ENCODE results near the gene TRPM5.

Gene TRPM5

DNA sequence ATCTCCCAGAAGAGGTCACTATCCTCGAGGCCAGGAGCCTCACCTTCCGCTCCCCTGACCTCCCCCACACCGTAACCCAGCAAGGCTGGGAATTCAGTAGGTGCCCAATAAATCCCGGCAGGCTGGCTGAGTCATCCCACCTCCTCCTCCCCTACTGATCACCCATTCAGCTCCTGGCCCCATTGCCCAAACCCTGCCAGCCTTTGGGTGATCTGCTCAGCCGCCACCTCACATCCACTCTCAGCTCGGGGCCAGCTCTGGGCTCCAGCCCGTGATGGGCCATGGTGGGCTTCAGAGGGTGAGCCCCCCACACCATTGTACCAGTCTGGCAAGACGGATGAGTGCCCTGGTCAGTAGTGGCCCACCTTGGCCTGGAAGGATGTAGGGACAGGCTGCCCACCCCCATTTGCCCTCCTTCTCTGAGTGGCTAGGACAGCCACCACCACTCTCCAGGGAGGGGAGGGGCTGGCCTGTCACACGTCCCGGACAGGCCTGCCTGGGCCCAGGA, 8.2 kb downstream of the TRPM5 start:
- DNase-seq, result no peak

DNA sequence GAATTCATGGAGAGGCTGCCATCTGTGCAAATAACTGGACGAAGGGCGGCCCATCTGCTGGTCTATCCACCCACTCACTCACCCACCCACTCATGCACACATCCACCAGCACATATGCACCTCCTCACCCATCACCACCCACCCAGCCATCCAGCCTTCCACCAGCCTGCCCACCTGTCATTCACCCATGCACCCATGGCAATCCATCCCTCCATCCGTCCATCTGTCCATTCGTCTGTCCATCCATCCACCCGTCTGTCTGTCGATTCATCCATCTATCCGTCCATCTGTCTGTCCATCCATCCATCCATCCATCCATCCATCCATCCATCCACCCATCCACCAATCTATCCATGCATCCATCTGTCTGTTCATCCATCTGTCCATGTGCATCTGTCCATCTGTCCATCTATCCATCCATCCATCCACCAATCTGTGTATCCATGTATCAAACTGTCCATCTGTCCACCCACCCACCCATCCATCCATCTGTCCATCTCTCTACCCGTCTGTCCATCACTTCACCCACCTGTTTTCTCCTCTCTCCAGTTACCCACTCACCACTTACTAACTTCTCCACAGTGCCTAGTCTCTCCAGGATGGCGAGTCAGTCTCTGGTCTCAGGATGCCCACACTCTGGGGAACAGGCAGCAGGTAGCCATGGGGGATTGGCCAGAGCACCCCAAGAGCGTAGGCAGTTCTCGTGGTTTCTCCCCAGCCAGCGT, 8.9 kb downstream of the TRPM5 start:
- no peak for DNase-seq

DNA sequence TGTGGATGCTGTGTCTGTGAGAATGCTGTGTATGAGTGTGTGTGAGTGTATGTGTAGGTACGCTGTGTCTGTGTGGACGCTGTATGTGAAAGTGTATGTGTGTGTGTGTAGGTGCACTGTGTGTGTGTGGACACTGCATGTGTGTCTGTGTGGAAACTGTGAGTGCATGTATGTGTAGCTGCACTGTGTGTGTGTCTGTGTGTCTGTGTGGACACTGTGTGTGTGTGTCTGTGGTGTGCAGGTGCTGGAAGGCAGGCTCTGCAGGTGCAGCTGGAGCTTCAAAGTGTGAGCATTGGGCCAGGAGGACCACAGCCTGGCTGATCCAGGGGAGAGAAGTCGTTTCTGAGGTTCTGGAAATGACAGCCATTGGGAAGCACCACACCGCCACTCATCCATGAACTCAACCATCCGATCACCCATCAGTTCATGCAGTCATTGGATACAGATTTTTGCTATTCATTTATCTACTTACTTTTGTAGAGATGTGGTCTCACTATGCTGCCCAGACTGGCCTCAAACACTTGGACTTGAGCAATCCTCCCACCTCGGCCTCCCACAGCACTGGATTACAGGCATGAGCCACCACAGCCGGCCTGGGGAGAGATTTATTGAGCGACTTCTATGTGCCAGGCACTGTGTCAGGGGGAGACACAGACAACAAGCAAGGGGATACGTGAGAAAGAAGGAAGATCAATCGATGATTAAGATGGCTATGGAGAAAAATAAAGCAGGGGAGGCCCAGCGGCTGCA, 9.6 kb downstream of the TRPM5 start:
- no peak for DNase-seq

DNA sequence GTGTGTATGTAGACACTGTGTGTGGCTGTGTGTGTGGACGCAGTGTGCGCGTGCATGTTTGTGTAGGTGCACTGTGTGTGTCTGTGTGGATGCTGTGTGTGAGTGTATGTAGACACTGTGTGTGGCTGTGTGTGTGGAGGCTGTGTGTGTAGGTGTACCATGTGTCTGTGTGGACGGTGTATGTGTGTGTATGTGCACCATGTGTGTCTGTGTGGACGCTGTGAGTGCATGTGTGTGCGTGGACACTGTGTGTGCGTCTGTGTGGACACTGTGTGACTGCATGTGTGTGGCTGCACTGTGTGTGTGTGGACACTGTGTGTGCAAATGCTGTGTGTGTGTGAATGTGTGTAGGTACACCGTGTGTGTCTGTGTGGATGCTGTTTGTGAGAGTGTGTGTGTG, 10.3 kb downstream of the TRPM5 start:
- DNase-seq, result no peak

DNA sequence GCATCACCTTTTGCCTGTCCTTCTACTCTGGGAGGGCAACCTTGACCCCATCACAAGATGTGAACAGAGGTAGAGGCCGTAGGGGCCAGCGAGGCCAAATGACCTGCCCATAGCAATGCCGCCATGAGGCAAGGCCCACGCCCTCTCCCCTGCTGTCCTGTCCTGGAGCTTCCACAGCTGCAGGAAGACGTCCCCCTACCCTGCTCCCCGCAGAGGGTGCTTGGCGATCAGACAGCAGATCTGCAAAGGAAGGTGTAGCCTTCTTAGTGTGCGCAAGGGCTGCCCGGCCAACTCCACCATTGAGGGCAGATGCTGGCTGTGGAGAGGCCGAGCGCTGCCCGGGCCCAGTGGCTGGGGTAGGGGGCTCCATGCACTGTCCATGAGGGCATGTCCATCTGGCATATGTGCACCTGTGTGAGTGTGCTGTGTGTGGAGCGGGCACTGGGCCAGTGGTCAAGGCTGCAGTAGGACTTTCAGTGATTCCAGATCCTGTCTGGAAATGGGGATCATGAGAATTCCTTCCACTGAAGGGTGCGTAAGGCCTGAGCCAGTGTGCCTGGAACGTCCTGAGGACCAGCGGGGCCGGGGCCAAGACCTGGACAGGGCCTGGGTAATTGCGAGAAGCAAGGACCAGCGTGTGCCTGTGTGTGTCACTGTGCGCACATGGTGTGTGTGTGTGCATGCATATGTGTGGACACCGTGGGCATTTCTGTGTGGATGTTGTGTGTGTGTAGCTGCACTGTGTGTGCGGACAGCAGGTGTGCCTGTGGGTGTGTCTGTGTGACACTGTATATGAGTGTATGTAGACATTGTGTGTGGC, 11.0 kb downstream of the TRPM5 start:
- DNase-seq, result no peak

DNA sequence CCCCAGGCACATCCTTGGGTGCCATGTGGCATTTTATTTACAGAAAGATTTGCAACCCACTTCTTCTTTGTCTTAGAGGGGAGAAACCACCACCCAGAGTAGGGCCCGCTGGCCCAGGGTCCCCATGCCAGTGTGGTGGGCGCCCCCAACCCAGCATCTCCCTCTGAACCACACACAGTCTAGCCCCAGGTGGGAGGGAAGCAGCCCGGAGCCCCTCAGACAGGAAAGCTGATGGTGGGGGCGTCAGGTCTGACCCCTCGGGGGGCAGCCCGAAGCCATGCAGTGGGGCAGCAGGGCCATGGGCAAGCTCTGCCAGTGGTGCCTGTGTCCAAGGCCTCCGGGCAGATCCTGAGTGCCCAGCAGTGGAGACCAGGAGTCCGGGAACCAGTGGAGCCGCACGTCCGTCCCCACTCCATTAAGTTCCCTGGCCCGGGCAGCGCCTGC, 11.7 kb downstream of the TRPM5 start:
- no peak for DNase-seq

DNA sequence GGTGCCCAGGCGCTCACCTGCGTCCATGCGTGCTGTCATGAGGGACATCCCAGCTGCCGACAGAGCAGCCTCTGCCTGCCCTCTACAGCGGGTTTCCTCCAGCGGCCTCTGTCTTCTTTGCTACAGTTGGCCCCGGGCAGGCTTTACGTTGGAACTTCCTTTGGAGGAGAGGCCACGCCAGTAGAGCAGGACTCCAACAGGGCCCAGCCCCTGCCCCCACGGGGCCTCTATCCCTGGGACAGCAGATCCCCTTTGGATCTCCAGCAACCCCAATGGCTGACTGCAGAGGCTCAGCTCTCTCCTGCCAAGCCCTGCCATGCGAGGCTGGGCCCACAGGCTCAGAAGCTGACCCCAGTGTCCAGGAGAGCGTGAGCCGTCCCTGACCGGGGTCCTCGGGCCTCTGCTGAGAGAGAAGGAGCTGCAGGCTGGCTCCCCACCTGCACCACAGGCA, 12.1 kb downstream of the TRPM5 start:
- DNase-seq, result no peak

DNA sequence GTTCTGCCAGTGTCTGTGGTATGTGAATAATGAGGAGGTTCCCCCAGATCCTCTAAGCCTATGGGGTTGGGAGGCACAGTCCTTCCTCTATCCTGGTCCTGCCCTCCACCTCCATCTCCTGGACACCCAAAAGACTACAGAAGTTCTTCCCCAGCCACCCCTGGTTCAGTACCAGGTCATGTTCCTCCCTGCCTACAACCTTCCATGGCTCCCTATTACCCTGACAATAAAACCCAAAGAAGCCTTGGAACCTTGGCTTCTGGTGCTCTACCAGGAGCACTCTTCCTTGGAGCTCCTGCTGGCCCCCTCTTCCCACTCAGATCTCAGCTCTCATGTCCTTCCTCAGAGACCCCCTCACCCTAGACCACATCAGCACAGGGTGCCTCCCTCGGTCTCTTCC, 12.9 kb downstream of the TRPM5 start:
- DNase-seq, result no peak

DNA sequence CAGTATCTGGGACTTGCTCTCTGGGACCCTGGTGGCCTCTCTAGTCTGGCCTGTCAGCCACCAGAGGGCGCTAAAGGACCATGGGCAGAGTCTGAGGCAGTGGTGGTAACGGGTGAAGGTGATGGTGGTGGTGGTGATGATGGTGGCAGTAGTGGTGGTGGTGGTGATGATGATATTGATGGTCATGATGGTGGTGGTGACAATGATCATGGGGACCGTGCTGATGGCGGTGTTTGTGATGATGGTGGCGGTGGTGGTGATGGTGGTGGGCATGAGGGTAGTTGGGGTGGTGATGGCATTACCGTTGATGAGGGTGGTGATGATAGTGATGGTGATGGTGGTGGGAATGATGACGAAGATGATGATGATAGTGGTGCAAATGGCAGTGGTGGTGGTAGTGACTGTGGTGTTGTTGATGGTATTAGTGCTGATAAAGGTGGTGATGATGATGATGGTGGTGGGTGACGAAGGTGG, 16.0 kb downstream of the TRPM5 start:
- DNase-seq, result peak; percentile 80

DNA sequence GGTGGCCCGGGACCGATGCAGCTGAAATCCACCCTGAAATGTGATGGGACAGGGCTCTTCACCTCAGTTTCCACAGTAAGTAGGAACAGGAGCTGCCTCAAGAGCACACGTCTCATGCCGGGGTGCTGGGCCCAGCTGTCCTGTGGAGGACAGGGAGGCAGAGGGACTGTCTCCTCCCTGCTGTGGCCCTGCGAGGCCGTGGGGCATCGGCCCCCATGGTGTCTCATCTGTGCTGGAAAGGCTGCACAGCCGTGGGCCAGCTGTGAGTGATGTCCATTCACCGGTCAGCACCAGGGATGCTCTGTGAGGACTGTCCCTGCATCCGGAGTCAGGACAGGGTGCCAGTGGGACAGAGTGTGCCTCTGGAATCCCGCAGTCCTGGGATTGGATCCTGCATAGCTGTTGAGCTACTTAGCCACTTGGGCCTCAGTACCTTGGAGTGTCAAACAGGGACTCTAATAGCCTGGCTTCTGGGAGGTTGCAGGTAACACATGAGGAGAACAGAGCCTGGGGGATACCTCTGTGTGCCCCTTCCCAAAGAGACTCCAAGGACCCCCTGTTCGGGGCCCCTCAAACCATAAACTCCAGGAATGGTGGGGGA, 16.5 kb downstream of the TRPM5 start:
- no peak for DNase-seq

DNA sequence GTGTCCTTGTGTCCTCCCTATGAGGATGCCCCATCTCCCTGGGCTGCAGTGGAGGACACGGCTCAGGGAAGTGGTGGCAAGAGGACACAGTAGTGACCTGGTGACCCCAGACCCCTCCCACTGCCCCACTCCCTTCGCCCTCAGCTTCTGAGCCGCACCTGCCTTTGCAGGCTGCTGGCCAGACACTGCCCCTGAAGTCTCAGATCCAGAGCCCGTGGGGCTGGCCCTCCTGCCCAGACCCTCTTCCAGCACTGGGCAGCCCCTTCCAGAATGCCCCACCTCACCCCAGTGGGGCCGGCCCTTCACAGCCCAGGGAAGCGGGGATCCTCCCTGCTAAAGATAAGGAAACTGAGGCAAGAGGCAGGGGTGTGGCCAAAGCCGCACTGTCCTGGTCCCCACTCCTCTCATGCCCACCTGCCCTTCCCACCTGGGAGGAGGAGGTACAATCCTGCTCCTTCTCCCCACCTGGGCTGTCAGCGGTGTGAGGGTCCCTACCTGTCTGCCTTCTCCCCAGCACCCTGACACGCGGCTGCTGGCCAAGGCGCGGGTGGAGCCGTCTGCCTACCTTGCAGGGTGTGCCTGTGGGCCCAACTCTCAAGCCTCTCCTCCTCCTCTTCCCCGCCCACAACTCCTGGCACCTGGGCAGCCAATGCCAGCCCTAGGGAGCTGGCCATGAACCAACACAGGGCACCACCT, 17.3 kb downstream of the TRPM5 start:
- no peak for DNase-seq

DNA sequence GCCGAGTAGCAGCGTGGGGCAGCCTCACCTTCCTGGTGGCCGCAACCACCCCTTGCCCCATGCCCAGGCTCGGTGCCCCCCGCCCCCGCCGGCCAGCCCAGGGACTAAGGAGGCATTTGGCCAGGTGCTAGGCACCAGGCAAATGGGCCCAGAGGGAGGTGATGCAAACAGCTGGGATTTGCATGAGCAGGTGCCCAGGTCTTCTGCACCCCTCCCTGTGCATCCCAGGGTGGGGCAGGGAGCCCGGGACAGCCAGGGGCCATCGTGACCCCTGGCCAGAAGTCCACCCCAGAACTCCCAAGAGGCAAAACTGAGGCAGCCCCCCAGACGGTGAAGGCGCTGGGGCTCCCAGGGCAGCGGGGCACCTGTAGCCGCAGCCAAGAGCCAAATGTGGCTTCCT, 18.1 kb downstream of the TRPM5 start:
- DNase-seq, result no peak

DNA sequence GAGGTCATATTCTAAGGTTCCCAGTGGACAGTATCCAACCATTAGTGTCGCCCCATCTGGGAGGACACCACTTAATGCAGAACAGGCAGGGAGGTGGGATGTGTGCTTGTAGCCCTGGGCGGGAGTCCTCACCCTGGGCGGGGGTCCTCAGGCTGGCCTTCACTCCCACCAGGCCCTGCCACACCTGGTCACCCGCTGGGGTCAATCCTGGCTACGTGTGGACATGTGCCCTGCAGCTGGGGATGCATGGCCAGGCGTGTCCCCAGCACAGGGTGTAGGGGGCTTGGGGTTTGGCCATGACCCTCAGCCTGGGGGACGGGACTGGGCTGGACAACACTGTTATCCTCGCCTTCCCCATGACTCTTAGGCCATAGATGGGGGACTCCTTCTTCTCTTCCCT, 18.8 kb downstream of the TRPM5 start:
- DNase-seq, result no peak

DNA sequence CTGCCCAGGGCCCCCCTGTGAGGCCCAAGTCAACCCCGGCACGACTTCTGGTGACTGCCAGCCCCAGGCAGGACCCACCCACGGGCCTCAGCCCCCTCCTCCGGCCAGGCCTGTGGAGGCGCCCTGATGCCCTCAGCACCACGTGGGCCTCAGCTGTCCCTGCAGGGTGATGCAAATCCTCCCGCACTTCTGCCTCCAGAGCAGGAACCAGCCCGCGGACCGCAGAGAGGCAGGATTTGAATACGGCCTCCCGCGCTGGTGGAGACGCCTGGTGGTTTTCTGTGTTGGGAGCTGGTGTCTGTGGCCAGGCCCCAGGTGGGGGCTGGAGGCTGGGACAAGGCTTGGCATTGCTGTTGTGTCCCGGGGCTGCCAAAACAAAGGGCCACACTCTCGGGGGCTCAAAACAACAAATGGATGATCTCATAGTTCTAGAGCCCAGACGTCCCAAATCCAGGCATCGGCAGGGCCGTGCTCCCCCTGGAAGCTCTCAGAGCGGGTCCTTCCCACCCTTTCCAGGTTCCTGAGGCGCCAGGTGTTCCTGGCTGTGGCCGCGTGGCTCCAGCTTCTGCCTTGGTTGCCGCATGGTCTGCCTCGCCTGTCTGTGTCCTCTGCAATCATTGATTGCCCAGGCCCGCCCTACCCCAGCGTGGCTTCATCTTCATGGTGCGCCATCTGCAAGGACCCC, 19.4 kb downstream of the TRPM5 start:
- no peak for DNase-seq

DNA sequence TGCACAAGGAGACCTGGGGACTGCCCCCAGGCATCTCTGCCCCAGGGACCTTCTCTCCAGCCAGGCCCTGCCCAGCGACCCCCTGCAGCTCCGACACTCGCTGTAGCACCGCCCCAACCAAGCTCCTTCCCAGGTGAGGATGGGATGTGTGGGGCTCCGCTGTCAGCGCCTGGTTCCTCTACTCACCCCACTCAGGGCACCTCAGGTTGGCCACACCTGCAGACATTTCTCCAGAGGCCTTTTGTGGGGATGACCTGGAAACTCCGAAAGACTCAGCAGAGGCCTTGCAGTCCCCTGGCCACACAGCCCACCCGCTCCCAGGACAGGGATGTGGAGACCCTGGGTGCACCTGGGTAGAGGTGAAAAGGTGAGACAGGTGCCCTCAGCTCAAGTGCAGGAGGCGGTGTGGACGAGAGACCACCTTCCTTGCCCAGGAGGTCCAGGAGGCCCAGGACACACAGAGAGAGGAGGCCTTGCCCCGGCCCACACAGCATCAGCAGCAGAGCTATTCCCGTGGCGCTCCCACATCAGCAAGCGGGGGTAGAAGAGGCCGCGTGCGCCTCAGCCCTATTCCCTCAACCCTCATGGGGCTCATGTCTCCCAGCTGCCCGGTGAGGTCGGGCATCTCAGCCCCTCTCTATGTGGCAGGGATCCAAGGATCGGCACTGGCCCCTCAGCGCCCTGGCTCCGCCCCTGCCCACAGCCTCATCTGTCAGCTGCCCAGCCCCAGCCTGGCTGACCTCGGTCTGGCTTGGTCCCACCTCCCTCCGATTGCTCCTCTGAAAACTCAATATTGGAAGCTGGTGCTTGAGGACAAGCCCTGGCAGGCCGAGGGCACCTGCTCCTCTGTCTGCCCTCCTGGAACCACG, 20.9 kb downstream of the TRPM5 start:
- no peak for DNase-seq

DNA sequence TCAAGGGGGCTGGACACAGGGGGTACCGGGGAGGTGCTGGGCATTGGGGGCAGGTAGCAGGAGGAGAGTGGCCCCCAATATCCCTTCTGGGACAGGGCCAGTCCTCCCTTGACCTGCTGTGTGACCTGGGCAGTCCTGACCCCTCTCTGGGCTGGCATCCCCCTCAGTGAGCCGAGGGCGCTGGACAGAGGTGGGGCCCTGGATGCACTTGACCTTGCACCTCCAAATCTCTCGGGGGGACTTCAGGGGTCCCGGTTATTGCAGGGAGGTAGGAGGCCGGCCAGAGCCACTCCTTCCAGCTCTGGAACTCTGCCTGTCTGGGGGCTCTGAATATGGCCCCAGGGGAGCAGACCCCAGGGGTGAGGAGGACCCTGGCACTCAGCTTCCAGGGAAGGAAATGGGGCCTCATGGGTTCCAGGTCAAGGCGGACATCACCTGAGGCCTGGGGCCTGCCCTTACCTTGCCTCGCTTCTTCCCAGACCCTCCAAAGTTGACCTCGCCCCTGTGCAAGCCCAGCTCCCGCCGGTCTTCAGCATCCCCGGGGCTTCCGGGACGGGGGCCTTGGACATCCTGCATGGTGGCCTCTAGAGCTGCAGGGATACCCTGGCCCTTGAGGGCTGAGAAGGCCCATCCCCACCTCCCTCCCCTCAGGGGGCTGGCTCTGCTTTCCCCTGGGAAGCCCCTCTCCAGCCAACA, 21.7 kb downstream of the TRPM5 start:
- no peak for DNase-seq

DNA sequence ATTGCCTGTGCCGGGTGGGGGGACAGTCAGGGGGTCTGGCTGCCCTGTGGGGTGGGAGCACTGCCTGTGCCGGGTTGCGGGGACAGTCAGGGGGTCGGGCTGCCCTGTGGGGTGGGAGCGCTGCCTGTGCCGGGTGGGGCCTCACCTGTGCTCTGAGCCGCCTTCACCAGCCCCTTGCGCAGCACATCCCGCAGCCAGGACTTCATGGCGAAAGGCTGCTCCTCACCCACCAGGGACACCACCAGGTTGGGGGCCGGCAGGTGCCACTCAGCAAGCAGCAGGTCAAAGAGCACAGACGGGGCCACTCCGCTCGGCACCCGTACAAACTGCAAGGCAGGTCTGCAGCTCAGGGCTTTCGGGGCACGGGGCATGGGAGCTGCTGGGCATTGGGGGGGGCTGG, 22.3 kb downstream of the TRPM5 start:
- DNase-seq, result no peak

DNA sequence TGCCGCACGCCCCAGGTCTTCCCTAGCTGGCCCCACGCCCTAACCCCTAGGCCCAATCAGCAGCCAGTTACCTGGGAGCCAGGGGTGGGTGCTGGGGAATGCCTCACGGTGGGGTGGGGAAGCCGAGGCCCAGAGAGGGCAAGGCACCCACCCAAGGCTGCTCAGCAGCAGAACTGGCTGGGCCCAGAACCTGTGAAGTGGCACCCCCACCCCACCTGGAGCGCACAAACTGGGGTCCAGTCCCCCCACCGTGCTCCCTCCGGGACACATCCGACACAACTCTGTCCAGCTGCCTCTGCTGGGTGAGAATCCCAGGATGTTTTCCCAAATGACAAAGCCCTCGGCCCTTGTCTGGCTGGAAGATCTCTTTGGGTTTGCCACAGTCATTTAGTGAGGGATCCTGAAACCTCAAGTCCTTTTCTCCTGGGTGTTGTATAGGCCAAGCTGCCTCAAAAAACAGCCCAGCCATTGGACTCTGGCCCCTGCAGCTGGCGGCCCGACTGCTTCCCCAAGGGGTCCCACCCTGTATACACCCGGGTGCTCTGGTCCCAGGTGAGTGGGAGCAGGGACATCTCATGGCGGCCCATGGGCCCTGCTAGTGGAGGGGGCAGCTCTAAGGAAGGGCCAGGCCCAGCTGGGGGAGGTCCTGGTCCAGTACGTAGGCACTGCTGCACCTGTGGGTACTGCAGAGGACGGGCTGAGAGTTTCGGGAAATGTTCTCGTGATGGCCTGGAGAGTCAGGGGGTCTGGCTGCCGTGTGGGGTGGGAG, 22.9 kb downstream of the TRPM5 start:
- DNase-seq, result no peak
